ENCODE data around the gene CA6.

Gene CA6

DNA sequence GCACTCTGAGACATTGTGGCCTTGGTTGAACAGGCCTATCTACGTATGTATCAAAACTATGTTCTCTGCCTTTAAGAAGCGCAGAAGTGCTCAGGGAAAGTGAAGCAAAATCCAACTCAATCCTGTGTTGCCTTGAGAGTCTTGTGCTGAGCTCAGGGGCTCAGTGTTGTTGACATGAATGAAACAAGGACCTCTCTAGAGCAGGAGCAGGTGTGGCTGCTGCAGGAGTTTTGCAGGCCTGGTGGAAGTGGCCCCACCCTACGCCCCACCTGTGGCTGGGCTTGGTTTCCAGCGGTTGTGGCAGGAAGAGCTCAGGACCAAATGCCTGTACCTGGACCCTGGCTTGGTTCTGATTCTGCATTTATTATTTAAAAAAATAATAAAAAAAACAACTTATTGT is 20.9 kb downstream of the CA6 start:
- TF ChIP-seq POLR2AphosphoS5 (IDR thresholded peaks at IDR 0.05; ENCODE audit: low read depth, low read length) (no peak), SIN3A (IDR thresholded peaks at IDR 0.05; ENCODE audit: borderline replicate concordance, insufficient read depth, low read length) (no peak), TAF1 (IDR thresholded peaks at IDR 0.05; ENCODE audit: borderline replicate concordance, insufficient read depth, low read length) (no peak), FOXP2 (optimal IDR thresholded peaks at IDR 0.05; ENCODE audit: borderline replicate concordance, extremely low read depth, extremely low read length, insufficient read depth) (no peak)
- TF ChIP-seq, protein P1, sequence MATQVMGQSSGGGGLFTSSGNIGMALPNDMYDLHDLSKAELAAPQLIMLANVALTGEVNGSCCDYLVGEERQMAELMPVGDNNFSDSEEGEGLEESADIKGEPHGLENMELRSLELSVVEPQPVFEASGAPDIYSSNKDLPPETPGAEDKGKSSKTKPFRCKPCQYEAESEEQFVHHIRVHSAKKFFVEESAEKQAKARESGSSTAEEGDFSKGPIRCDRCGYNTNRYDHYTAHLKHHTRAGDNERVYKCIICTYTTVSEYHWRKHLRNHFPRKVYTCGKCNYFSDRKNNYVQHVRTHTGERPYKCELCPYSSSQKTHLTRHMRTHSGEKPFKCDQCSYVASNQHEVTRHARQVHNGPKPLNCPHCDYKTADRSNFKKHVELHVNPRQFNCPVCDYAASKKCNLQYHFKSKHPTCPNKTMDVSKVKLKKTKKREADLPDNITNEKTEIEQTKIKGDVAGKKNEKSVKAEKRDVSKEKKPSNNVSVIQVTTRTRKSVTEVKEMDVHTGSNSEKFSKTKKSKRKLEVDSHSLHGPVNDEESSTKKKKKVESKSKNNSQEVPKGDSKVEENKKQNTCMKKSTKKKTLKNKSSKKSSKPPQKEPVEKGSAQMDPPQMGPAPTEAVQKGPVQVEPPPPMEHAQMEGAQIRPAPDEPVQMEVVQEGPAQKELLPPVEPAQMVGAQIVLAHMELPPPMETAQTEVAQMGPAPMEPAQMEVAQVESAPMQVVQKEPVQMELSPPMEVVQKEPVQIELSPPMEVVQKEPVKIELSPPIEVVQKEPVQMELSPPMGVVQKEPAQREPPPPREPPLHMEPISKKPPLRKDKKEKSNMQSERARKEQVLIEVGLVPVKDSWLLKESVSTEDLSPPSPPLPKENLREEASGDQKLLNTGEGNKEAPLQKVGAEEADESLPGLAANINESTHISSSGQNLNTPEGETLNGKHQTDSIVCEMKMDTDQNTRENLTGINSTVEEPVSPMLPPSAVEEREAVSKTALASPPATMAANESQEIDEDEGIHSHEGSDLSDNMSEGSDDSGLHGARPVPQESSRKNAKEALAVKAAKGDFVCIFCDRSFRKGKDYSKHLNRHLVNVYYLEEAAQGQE (IDR thresholded peaks at IDR 0.05; ENCODE audit: insufficient read depth in 1 of 2, low read depth in 2 of 2, low read length in 2 of 2): no peak

DNA sequence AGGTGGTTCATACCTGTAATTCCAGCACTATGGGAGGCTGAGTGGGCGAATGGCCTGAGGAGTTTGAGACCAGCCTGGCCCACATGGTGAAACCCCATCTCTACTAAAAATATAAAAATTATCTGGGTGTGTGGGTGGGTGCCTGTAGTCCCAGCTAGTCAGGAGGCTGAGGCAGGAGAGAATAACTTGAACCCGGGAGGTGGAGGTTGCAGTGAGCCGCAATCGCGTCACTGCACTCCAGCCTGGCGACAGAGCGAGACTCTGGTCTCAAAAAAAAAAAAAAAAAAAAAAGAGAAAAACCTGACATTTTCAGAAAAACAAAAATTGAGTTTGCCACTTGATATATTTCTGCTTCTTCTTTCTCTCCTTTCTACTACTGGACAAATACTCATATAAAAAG is 24.3 kb downstream of the CA6 start:
- TF ChIP-seq, protein P1 (IDR thresholded peaks at IDR 0.05; ENCODE audit: insufficient read depth in 1 of 2, low read depth in 2 of 2, low read length in 2 of 2): no peak
- TF ChIP-seq POLR2AphosphoS5 (IDR thresholded peaks at IDR 0.05; ENCODE audit: low read depth, low read length) (no peak), FOXP2 (optimal IDR thresholded peaks at IDR 0.05; ENCODE audit: borderline replicate concordance, extremely low read depth, extremely low read length, insufficient read depth) (no peak), SIN3A (IDR thresholded peaks at IDR 0.05; ENCODE audit: borderline replicate concordance, insufficient read depth, low read length) (no peak), TAF1 (IDR thresholded peaks at IDR 0.05; ENCODE audit: borderline replicate concordance, insufficient read depth, low read length) (no peak)

DNA sequence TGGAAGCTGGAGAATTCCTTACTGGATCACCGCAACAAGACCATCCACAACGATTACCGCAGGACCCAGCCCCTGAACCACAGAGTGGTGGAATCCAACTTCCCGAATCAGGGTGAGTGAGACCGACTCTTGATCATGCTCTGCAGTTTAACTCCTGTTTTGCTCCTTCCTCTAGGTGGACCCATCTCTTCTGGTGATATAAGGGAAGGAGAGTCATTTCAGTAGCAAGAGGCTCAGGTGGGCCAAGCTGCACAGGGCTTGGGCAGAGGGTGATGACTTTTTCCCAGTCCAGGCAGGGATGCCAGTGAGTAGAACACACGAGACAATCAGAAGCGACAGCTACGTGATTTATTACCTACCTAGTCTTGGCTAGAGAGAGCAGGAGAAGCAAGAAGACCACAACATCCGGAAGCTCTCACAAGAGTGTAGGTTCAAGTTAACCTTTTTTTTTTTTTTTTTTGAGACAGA is 25.2 kb downstream of the CA6 start:
- TF ChIP-seq, protein P1 (IDR thresholded peaks at IDR 0.05; ENCODE audit: insufficient read depth in 1 of 2, low read depth in 2 of 2, low read length in 2 of 2): no peak
- no peak for TF ChIP-seq POLR2AphosphoS5 (IDR thresholded peaks at IDR 0.05; ENCODE audit: low read depth, low read length)
- TF ChIP-seq TAF1 (IDR thresholded peaks at IDR 0.05; ENCODE audit: borderline replicate concordance, insufficient read depth, low read length): no peak
- no peak for TF ChIP-seq SIN3A (IDR thresholded peaks at IDR 0.05; ENCODE audit: borderline replicate concordance, insufficient read depth, low read length)
- no peak for TF ChIP-seq FOXP2 (optimal IDR thresholded peaks at IDR 0.05; ENCODE audit: borderline replicate concordance, extremely low read depth, extremely low read length, insufficient read depth)

GRCh38 chr1:8974551-8974950 is 28.9 kb downstream of the CA6 start:
- TF ChIP-seq TAF1 (IDR thresholded peaks at IDR 0.05; ENCODE audit: borderline replicate concordance, insufficient read depth, low read length) (no peak), SIN3A (IDR thresholded peaks at IDR 0.05; ENCODE audit: borderline replicate concordance, insufficient read depth, low read length) (no peak), FOXP2 (optimal IDR thresholded peaks at IDR 0.05; ENCODE audit: borderline replicate concordance, extremely low read depth, extremely low read length, insufficient read depth) (no peak), POLR2AphosphoS5 (IDR thresholded peaks at IDR 0.05; ENCODE audit: low read depth, low read length) (no peak)
- TF ChIP-seq, protein P1 (IDR thresholded peaks at IDR 0.05; ENCODE audit: insufficient read depth in 1 of 2, low read depth in 2 of 2, low read length in 2 of 2): no peak

DNA sequence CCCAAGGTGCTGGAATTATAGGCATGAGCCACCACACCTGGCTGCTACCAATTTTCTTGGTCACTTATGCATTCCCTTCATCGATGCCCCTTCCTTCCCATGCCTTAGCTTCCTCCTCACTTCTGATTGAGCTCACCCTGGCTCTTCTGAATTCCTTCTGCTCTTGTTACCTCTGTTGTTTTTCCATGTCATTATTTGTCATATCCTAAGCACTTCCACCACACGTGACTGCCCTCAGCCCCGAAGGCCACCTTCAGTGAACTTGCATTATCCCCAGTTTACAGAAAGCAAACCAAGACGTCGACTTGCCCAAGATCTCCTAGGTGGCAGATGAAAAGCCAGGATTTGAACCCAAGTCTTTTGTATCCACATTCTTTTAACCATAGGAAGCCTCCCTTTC is 30.7 kb downstream of the CA6 start:
- TF ChIP-seq SIN3A (IDR thresholded peaks at IDR 0.05; ENCODE audit: borderline replicate concordance, insufficient read depth, low read length) (no peak), TAF1 (IDR thresholded peaks at IDR 0.05; ENCODE audit: borderline replicate concordance, insufficient read depth, low read length) (no peak), FOXP2 (optimal IDR thresholded peaks at IDR 0.05; ENCODE audit: borderline replicate concordance, extremely low read depth, extremely low read length, insufficient read depth) (no peak), POLR2AphosphoS5 (IDR thresholded peaks at IDR 0.05; ENCODE audit: low read depth, low read length) (no peak)
- TF ChIP-seq, protein P1 (IDR thresholded peaks at IDR 0.05; ENCODE audit: insufficient read depth in 1 of 2, low read depth in 2 of 2, low read length in 2 of 2): no peak

All from PFSK-1 (cell line).